HG02981 (cell line): ENCODE measurements around the gene ITGA2.
A peak's percentile ranks its signal among the peaks of the same experiment; 100 is the strongest.

Source experiments
- ATAC-seq: cut with Tn5 transposase; IDR thresholded peaks from one replicate; pipeline ENCODE4 v1.9.1; 2021; ENCODE audit warnings: mild to moderate bottlenecking, moderate library complexity; ENCODE audit not compliant: unreplicated experiment

Gene ITGA2

DNA sequence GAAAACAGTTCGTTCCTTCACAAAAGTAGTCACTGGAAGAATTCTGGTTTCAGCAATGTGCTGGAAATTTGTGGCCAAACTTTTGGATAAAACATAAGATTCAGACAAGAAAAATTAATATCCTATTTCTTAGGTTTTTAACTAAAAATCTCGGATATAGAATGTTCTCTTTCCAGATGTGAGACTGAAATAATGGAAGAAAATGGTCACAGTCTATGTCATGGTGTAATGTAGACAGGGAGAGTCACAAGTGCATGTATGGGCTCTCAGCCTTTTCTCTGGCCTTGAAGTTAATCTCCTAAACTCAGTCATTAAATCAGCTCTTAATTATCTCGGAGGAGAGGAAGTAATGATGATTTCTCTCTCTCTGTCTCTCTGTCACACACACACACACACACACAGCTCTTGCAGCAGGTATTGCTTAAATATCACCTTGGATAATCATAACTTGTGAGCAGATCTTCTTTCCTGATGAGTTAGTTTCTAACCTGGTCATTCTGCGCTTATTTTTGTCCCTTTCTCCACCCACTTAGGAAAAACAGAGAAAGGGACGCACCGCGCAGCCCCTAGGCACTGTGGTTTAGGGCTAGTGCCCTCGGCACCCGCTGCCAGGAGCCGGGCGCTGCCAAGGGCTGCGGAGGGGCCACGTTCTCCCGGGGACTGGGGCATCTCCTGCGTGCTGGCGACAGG lies 672 bp upstream of the ITGA2 start:
- ATAC-seq, result no peak

DNA sequence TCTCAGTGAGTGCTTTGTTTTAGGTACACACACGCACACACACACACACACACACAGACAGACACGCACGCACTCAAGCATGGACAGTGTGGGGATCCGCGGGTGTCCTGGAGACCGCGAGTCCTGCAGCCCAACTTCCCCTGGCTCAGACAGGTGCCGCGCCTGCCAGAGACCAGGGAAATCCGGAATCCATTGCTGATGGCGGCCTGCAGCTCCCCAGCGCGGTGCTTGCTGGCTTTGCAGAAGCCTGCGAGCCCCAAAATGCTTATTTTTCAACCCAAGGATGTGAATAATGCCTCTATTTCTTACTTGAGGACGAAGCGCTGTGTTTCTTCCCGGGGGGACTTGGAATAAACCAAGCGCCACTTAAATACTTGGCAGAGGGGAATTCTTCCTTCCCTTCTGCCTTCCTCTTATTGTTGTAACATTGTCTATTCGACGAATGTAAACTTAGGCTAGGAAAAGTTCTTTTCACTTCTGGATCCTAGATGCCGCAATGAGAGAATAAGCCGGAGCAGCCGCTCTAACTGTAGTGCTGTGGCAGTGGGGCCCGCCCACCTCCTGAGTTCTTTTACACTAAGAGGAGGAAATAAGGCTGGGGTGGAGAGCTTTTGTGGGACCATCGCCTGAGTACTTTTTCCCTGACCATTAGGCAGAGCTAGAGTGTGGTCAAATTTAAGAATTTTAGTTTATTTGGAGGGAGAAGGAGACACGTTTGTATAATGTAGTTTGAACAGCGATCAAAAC lies 802 bp downstream of the ITGA2 start:
- peak; percentile 35 for ATAC-seq

DNA sequence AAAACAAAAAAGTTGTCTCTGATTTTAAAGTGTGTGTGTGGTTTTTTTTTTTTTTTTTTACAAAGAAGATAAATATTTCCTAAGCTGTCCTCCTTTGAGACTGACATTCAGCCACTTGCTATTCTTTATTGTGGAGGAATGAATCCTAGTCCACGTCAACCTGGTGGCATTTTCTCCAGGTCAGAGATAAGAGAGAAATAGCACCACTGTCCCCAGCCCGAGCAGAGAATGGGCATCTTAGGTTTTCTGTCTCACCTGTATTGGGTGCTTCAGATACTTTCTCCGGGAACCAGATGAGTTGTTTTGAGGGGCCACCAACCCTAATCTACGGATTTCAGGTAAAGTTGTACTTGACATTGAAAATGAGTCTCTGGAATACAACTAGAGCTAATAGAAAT lies 1.4 kb downstream of the ITGA2 start:
- ATAC-seq, result no peak

DNA sequence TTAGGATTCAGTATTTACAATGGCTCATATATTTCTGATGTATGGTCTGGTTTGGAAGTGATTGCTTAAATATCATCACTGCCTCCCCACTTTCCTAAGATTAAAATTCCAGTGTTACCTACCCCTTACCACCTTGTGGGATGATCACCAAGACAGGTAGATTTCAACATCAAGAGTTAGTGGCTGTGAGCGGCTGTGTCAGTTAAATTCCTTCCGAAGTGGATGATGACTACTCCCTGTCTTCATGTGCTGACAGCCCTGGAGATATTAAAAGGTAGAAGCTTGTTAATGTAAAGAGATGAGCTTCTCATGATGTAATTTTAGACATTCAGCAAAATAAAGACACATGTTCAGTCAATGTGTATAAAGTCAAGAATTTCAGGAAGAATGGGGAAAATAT lies 4.2 kb downstream of the ITGA2 start:
- ATAC-seq, result no peak

DNA sequence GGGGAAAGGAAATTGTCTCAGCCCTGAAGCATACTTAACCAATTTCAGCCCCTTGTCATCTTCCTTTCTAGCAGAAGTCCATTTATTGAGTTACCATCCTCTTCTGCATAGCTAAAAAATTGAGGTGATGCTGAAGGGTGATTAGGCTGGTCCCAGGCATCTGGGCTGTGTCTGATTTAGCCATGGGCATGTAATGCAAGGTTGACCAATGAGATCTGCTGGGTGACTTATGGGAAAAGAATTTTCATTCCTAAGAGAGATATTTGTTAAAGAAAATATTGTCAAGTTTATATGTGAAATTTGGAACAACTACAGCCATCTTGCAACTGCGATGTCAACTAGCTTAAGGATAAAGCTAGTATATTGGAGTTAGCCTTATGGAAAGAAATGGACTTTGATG lies 5.1 kb downstream of the ITGA2 start:
- ATAC-seq, result no peak

DNA sequence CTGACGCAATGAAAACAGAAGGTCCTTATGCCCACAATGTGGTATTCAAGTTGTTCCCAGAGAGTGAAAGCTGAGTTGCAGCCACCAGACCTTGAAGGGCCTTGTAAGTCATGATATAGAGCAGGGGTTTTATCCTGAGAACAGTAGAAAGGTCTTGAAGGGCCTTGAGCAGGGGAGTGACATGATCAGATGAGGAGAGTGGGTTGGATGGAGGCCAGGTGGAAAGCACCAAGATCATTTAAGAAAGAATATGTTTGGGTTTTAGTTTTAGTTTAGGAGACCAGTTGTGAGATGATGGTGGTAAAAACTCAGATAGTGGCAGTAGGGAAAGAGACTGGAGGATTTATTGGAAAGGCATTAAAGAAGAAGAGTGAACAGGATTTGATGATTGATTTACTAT lies 5.9 kb downstream of the ITGA2 start:
- ATAC-seq, result no peak

DNA sequence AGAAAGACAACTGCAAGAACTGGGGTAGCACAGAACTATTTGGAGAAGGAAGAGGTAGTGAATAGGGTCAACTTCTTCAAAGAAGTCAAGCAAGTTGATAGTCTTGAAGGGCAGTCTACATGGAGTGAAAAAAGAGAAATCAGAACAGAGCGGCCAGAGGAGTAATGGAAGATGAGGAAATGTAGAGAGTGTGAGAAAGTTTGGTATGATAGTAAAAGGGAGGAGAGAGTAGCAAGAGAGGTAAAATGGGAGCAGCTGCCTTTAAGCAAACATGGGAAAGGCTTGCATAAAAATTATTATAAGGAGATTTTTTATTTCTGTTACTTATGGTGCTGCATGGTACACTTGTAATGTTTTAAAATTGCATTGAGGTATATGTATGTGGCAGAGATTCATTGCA lies 6.8 kb downstream of the ITGA2 start:
- ATAC-seq, result no peak

DNA sequence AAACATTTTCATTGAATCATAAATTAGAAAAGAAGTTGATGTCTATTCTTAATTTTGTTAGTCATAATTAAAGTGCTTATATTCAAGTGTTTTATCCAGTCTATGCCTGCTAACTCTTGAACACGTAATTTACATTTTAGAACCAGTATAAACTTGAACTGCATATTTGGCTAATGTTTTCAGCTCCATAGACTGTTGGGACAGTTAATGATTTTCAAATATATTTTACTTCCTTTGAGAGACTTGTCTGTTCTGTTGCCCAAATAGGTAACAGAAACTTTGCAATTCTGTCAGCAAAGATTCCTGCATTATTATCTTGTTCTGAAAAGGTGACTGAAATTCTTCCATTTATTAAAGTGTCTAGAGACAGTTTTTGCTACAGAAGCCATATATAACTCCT lies 7.8 kb downstream of the ITGA2 start:
- no peak for ATAC-seq

DNA sequence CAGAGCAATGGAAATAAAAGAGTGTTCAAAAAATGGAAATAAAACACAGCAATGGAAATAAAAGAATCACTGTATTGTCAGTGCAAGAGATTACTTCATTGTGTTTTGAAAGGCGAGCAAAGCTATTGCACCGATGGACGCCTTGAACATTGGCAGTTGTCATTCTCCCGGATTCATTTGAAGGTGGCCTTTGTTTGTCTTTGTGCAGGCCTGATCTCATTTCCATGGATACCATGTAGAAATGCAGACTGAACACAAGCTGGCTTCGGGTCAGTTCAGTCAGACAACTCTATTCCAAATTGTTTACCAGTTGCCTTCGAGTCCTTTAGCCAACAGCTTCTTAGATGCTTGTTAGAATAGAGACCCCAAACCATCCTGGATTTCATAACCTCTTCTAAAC lies 8.3 kb downstream of the ITGA2 start:
- ATAC-seq, result no peak

DNA sequence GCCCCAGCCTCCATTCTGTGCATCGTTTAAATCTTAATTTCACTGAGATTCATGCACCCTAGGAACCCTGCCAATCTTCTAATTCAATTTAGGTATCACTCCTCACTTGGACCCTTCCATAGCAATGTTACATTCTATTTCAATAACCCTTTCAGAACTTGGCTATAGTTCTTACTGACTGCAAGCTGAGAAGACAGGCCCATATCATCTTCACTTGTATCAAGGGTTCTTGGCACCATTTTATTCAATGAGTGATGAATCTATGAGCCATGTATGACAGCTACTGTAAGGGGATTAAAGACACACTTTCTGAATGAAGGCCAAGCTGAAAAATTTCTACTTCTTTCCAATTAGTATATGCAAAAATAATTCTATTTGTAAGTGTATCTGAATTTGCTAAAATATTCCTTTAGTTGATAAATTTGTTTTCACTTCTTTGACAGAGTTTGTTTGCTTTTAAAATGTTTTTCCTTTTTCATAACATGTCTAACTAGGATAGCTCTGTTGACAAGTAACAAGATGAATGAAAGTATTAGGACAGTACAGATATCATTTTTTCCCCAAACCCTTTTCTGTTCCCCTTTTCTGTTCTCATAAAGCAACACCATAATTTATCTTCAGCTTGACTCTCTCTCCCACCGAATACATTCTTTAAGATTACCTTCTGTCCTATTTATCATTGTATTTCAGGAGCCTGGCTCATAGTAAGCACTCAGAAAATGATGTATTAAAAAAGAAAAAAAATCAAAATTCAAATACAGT lies 9.6 kb downstream of the ITGA2 start:
- ATAC-seq, result no peak

DNA sequence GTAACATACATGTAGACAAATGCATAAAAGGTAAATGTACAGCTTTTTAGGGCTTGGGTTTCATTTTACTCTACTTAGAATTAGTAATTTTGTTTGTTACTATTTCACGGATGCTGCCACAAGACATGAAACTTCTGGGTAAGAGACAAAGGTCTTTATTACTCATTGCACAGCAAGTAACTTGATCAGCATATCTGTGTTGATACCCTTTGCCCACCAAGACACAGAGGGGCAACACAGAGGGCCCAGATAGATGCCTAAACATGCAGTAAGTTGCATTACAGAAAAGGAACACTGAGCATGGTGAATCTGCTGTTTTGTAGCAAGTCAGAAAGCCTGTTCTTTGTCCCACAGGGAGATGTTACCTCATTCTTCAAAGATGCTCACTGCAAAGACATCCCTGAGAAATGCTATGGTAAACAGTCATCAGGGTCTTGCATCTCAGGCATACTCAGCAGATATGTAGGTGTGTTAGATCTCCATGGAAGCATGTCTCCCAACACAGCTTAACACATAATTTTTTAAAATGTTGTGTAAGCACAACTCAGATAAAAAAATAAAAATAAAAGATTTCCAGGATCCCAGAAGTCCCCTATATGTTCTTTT lies 10.3 kb downstream of the ITGA2 start:
- ATAC-seq, result no peak

DNA sequence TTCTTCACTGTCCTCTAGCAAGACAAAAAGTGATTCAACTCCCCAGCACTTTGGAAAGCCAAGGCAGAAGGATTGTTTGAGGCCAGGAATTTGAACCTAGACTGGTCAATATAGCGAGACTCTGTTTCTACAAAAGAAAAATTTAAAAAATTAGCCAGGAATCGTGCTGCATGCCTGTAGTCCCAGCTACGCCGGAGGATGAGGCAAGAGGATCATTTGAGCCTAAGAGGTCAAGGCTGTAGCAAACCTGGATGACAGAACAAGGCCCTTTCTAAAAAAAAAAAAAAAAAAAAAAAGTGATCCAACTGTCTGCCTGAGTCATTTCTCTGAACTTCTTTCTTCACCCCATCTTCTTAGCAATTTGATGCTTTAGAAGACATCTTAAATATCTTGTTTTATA lies 12.4 kb downstream of the ITGA2 start:
- no peak for ATAC-seq

DNA sequence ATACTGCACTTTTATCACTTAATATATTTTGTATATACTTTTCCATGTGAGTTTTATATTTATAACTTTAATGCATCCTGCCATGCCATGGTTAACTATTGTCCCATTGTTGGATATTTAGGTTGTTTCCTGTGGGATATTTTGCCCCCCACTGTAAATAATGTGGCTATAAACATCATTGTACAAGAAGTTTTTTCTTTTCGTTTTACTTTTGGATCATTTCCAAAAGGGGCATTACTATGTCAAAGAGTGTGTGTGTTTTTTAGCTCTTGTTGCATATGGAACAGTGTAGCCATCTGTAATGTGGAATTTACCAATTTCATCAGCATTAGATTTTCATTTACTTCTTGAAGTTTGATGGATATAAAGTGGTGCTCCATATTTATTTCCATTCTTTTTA lies 13.3 kb downstream of the ITGA2 start:
- ATAC-seq, result no peak

DNA sequence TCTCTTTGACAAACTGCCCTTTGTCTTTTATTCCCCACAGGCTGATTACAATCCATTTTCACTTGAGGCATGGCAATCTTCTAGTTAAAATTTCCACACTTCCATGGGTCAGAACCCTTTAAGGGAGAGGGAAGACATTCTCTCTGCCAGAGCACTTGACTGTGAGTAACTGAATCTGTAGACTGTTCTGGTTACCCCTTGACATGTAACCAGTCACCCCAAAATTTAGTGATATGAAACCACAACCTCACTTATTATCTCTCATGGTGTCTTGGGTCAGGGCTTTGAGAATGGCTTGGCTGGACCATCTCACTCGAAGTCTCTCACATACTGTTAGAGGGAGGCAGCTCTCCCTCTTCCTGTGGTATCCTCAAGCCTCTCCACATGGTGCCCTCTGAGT lies 14.0 kb downstream of the ITGA2 start:
- no peak for ATAC-seq

DNA sequence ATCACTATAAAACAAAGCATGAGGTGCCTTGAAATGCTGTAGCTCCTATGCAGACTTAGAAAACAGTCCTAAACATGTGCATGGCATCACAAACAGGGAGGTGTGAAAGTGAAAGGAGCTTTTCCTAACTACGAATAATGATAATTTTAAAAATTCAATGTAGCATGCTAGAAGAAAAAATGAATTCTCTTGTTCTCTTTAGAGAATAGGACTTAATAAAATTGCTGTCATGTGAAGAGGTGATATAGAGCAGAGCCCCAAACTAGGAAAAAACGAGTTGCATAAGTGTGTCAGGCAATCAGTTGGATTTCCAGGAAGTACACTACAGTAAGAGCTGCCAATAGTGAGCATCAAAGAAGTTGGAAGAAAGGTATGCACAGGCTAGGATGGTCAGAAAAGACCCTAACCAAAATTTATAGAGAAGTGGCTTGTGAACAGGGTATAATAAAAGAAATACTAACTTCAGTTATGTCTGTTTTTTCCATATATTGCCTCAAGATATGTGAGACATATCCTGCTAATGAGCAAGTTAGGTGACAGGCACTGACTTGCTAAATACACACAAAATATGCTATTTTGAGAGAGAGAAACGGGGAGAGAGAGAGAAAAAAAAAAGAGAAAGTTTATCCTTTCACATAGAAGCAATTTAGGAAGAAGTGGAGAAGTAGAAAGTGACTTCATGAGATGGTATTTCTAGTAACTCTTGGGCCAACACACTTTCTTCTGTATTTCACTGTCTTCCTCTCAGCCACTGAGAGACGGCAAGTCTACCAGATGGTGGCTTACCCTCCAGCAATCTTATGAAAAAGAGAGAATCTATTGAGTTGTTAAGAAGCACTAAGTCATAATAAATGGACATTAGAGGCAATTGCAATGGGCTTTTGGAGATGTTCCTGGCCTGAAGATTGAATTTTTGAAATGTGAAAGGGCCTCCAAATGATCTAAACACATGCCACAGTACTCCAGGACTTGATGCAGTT lies 18.0 kb downstream of the ITGA2 start:
- no peak for ATAC-seq

DNA sequence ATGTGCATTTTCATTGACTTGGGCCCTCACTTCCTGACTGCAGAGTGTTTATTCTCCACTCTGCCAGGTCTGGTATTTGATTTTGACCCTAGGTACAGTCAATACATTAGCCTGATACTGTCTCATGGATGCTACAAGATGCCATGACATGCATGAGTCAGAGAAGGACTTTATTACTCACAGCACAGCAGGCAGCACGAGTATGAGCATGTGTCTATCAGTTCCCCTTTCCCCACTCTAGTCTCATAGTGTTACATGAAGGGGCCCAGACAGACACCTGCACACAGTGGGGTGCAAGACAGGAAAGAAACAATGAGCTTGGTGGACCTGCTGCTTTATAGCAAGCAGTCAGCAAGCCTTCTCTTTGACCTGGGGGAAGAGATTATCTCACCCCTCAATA lies 19.6 kb downstream of the ITGA2 start:
- peak; percentile 90 for ATAC-seq

DNA sequence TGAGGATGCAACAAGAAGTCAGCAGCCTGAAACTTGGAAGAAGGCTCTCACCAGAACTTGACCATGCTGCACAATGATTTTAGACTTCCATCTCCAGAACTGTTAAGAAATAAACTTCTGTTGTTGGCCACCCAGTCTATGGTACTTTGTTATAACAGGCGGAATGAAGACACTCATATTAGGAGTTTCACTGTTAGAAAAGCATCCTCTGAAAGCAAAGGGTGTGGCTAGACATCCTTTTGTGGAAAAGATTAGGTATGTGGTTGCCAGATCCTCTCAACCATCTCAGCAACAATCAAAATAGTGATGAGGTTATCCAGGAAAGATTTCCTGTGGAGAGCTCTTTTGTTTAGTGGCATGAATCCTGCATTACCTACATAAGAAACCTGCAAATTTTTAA lies 20.7 kb downstream of the ITGA2 start:
- ATAC-seq, result no peak

DNA sequence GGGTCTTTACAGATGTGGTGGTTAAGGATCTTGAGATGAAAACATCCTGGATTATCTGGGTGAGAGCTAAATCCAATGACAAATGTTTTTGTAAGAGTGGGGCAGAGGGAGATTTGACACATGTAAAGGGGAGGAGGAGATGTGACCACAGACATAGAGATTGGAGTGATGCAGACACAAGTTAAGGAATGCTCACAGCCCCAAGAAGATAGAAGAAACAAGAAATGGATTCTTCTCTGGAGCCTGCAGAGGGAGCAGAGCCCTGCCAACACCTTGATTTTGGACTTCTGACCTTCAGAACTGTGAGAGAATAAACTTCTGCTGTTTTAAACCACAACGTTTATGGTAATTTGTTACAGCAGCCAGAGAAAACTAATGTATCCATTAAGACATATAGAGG lies 21.7 kb downstream of the ITGA2 start:
- no peak for ATAC-seq

DNA sequence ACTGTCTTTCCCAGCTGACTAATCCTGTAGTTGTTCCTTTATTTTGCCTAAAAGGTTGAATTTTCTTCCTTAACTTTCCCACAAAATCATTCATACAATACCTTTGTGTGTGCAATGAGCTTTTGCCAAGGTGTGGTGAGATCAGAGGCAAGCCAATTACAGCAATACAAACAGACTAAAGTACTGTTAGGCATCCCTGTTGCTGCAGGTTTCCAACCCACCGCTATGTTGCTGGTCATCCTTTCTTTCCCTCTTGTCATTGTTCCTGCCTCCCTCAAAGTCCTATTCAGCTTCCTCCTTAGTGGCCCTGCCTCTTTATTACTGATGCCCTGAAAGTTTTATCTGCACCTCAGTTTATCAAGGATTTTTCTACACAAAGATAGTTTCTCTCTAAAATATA lies 22.1 kb downstream of the ITGA2 start:
- ATAC-seq, result no peak

DNA sequence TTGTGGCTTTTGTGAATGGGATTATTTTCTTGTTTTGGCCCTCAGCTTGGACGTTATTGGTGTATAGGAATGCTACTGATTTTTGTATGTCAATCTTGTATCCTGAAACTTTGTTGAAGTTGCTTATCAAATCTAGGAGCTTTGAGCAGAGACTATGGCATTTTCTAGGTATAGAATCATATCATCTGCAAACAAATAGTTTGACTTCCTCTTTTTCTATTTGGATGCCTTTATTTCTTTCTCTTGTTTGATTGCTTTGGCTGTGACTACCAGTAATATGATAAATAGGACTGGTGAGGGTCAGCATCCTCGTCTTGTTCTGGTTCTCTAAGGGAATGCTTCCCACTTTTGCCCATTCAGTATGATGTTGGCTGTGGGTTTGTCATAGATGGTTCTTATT lies 24.7 kb downstream of the ITGA2 start:
- ATAC-seq, result no peak

DNA sequence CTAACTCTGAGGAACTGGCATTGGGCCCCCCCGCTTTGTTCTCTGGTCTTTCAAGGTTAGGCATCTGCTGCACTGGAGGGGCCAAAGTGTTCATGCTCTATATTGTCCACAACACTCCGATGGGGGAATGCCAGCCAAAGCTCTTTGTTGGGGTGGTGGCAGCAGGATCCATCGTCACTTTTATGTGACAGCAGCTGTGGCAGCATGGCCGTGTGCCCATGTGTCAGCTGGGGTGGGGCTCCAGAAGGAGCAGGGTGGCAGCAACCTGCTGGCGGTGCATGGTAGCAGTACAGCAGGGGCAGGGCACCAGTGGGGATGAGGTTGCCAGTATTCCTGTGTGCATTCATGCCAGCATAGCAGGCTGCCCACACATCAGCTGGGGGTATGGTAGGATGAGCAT lies 28.2 kb downstream of the ITGA2 start:
- ATAC-seq, result no peak
